ENCODE data around the gene LONRF2. TPM values are rescaled to one million over a fixed set of nuclear protein-coding genes. Genes with fewer than 3 reads are reported as not detected.

The LONRF2 gene
- total and polyA plus RNA-seq, 2 of the 4 experiments (the other 2 are of a cell fraction), result 0.19 to 0.54 TPM

GRCh38 chr2:100264651-100265050 lies 57.6 kb downstream of the LONRF2 start:
- Histone ChIP-seq H3K18ac (ENCODE audit: low read depth, low read length) (no peak overlapping the region), H4K20me1 (ENCODE audit: insufficient read depth, low read length) (no peaks in the 10 kb centered on the region), H4K8ac (ENCODE audit: low read depth in 2 of 2, low read length in 2 of 2) (no peak overlapping the region), H2BK120ac (ENCODE audit: low read depth, low read length) (no peak overlapping the region), H3K4ac (ENCODE audit: low read depth, low read length) (no peak overlapping the region), H3K9ac (ENCODE audit: low read depth, low read length) (no peak overlapping the region), H3K27me3 (ENCODE audit: control insufficient read depth, insufficient read depth, low read length) (peaks cover 19% of the 10 kb centered on the region), H3K79me1 (ENCODE audit: low read depth in 1 of 2, low read length in 2 of 2) (no peaks in the 10 kb centered on the region), H3K56ac (ENCODE audit: extremely low read depth, insufficient read depth, low read length) (no peak overlapping the region), H2AK5ac (ENCODE audit: low read depth, low read length) (no peak overlapping the region), H3K27ac (ENCODE audit: insufficient read depth, low read length) (no peak overlapping the region), H3K4me3 (ENCODE audit: insufficient read depth, low read depth, low read length) (no peak overlapping the region), H3K9me3 (ENCODE audit: control insufficient read depth, insufficient read depth, low read length) (no peaks in the 10 kb centered on the region), H3K4me1 (ENCODE audit: control insufficient read depth, insufficient read depth, low read length) (no peaks in the 10 kb centered on the region), H2BK20ac (ENCODE audit: low read depth, low read length) (no peak overlapping the region), H4K5ac (ENCODE audit: low read depth, low read length) (no peak overlapping the region), H2BK15ac (ENCODE audit: low read depth, low read length) (no peak overlapping the region), H3K9me1 (ENCODE audit: insufficient read depth, low read length) (no peaks in the 10 kb centered on the region; the same call in 1 of the 2 replicates), H3K4me2 (ENCODE audit: low read depth, low read length) (no peak overlapping the region), H2AK9ac (replicated peaks; ENCODE audit: low read depth, low read length, poor library complexity) (no peak overlapping the region), H4K91ac (ENCODE audit: insufficient read depth, low read depth, low read length) (no peak overlapping the region), H3K14ac (replicated peaks; ENCODE audit: low read depth, low read length) (no peak overlapping the region), H3K36me3 (ENCODE audit: control insufficient read depth, insufficient read depth, low read length) (no peaks in the 10 kb centered on the region), H3K23ac (ENCODE audit: low read depth, low read length) (no peak overlapping the region), H2AFZ (replicated peaks; ENCODE audit: low read length, poor library complexity) (no peak overlapping the region), H2BK5ac (ENCODE audit: low read depth, low read length, poor library complexity, severe bottlenecking) (no peak overlapping the region)
- TF ChIP-seq, protein P1, sequence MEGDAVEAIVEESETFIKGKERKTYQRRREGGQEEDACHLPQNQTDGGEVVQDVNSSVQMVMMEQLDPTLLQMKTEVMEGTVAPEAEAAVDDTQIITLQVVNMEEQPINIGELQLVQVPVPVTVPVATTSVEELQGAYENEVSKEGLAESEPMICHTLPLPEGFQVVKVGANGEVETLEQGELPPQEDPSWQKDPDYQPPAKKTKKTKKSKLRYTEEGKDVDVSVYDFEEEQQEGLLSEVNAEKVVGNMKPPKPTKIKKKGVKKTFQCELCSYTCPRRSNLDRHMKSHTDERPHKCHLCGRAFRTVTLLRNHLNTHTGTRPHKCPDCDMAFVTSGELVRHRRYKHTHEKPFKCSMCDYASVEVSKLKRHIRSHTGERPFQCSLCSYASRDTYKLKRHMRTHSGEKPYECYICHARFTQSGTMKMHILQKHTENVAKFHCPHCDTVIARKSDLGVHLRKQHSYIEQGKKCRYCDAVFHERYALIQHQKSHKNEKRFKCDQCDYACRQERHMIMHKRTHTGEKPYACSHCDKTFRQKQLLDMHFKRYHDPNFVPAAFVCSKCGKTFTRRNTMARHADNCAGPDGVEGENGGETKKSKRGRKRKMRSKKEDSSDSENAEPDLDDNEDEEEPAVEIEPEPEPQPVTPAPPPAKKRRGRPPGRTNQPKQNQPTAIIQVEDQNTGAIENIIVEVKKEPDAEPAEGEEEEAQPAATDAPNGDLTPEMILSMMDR (conservative IDR thresholded peaks at IDR 0.05; ENCODE audit: low read depth, low read length), result no peak
- no peak for TF ChIP-seq CHD1 (IDR thresholded peaks at IDR 0.05; ENCODE audit: low read depth, low read length)
- TF ChIP-seq FOS (IDR thresholded peaks at IDR 0.05; ENCODE audit: low read depth, low read length), result no peak
- no peak for TF ChIP-seq MAFK (IDR thresholded peaks at IDR 0.05; ENCODE audit: low read depth, low read length)
- no peak for TF ChIP-seq BHLHE40 (IDR thresholded peaks at IDR 0.05; ENCODE audit: low read depth, low read length)
- TF ChIP-seq, protein P2, sequence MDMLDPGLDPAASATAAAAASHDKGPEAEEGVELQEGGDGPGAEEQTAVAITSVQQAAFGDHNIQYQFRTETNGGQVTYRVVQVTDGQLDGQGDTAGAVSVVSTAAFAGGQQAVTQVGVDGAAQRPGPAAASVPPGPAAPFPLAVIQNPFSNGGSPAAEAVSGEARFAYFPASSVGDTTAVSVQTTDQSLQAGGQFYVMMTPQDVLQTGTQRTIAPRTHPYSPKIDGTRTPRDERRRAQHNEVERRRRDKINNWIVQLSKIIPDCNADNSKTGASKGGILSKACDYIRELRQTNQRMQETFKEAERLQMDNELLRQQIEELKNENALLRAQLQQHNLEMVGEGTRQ (IDR thresholded peaks at IDR 0.05; ENCODE audit: low read depth, low read length), result no peak
- TF ChIP-seq RFX5 (IDR thresholded peaks at IDR 0.05; ENCODE audit: low read depth, low read length), result no peak
- TF ChIP-seq POLR2A (IDR thresholded peaks at IDR 0.05; ENCODE audit: low read depth, low read length), result no peak
- no peak for TF ChIP-seq SMC3 (IDR thresholded peaks at IDR 0.05; ENCODE audit: low read depth, low read length)
- no peak for TF ChIP-seq ELK1 (IDR thresholded peaks at IDR 0.05; ENCODE audit: borderline replicate concordance, low read depth, low read length)
- no peak for TF ChIP-seq CEBPB (IDR thresholded peaks at IDR 0.05; ENCODE audit: low read depth, low read length)
- no peak for TF ChIP-seq NFE2L2 (IDR thresholded peaks at IDR 0.05; ENCODE audit: low read depth, low read length)
- no peak for TF ChIP-seq RAD21 (IDR thresholded peaks at IDR 0.05; ENCODE audit: low read length)
- TF ChIP-seq RCOR1 (IDR thresholded peaks at IDR 0.05; ENCODE audit: insufficient replicate concordance, low read length), result no peak
- TF ChIP-seq MAZ (IDR thresholded peaks at IDR 0.05; ENCODE audit: borderline replicate concordance, low read depth, low read length), result no peak
- TF ChIP-seq MXI1 (IDR thresholded peaks at IDR 0.05; ENCODE audit: borderline replicate concordance, low read depth, low read length), result no peak
- in situ Hi-C loops (cut with MboI; ENCODE audit: low sequenced_read_pairs) (loop anchor here (5.0 to 25.0 kb wide), 2 partner anchors 118 to 1102 kb away; partner anchors contain the start of genes LIPT1 and TSGA10), intact Hi-C loops (cut with micrococcal nuclease) (loop anchor here (5.0 to 10.0 kb wide), 4 partner anchors 298 to 1610 kb away; partner anchors contain the start of gene PDCL3), dilution Hi-C loops (cut with HindIII; ENCODE audit: low sequenced_read_pairs, unreplicated experiment) (no loop called here)
- CTCF ChIA-PET, result interaction anchor here (3.6 kb wide), 1 partner anchor 117 kb away, joined by 70 read pairs; no protein-coding TSS in a partner anchor
- 67% methylated on average over 2 of the region's 4 CpGs; no CpG with 5 or more reads in 1 of the 2 experiments for WGBS, 2 experiments (ENCODE audit: extremely low coverage in 2 of 2, insufficient read length in 1 of 2)
- POLR2A ChIA-PET (ENCODE audit: unreplicated experiment), result no interaction called here
- ATAC-seq (ENCODE audit: low read depth), result no peak
- DNase-seq, result no peak
- BruUV-seq (replicated peaks), result no TSS peak

Measured in IMR-90 (cell line).